ENCODE results near the gene APBA1. TPM values are rescaled to one million over a fixed set of nuclear protein-coding genes. Genes with fewer than 3 reads are reported as not detected.

Gene APBA1
- total RNA-seq, 2 experiments from 2014 or later = 0.47 to 1.4 TPM

DNA sequence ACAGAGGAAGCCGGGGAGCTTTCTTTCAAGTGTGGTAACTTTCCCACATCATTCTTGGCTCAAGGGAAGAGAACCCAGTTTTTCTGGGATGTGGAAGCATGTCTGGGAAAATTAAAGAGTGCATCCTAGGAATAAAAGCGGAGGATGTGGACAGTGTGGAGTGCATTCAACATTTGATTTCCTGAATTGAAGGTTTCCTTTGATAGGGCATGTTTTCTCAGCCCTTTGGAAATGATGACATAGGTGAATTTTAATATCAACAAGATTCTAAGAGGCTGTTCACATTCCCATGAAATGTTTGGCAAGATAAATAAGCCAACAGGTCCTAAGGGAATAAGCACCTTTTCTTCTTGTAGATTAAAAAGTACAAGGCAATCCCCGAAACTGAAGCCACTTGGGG lies 283.6 kb downstream of the APBA1 start:
- CTCF ChIA-PET = no interaction called here
- POLR2A ChIA-PET = no interaction called here
- TF ChIP-seq, protein P1, sequence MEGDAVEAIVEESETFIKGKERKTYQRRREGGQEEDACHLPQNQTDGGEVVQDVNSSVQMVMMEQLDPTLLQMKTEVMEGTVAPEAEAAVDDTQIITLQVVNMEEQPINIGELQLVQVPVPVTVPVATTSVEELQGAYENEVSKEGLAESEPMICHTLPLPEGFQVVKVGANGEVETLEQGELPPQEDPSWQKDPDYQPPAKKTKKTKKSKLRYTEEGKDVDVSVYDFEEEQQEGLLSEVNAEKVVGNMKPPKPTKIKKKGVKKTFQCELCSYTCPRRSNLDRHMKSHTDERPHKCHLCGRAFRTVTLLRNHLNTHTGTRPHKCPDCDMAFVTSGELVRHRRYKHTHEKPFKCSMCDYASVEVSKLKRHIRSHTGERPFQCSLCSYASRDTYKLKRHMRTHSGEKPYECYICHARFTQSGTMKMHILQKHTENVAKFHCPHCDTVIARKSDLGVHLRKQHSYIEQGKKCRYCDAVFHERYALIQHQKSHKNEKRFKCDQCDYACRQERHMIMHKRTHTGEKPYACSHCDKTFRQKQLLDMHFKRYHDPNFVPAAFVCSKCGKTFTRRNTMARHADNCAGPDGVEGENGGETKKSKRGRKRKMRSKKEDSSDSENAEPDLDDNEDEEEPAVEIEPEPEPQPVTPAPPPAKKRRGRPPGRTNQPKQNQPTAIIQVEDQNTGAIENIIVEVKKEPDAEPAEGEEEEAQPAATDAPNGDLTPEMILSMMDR (IDR thresholded peaks at IDR 0.05) = no peak
- no peaks in the 10 kb centered on the region for H3K4me1 ChIP-seq (ENCODE audit: insufficient read depth, low read length)
- Mint-ChIP-seq H3K27ac (no peak overlapping the region), H3K36me3 (ENCODE audit: low read depth) (no peaks in the 10 kb centered on the region), H3K9me3 (no peaks in the 10 kb centered on the region), H3K4me1 (ENCODE audit: low read depth) (no peaks in the 10 kb centered on the region), H3K4me3 (no peak overlapping the region), H3K27me3 (peaks cover 24% of the 10 kb centered on the region)
- no peaks in the 10 kb centered on the region for H3K36me3 ChIP-seq (ENCODE audit: insufficient read depth, low read length)
- H3K27me3 ChIP-seq (ENCODE audit: control insufficient read depth in 1 of 2, insufficient read depth in 2 of 2, low read length in 2 of 2) = no peaks in the 10 kb centered on the region
- ATAC-seq (ENCODE audit: poor library complexity) (no peak), DNase-seq (no peak)
- peaks cover 0 to 3% of the 10 kb centered on the region in 2 experiments for H3K9me3 ChIP-seq (ENCODE audit: control insufficient read depth in 1 of 2, insufficient read depth in 1 of 2, low read length in 2 of 2)
- intact Hi-C loops (cut with DNase I, micrococcal nuclease) = no loop called here
- H3K4me3 ChIP-seq (ENCODE audit: low read length) = no peak overlapping the region
- no peak overlapping the region for H3K27ac ChIP-seq (ENCODE audit: low read depth in 1 of 2, low read length in 2 of 2)

DNA sequence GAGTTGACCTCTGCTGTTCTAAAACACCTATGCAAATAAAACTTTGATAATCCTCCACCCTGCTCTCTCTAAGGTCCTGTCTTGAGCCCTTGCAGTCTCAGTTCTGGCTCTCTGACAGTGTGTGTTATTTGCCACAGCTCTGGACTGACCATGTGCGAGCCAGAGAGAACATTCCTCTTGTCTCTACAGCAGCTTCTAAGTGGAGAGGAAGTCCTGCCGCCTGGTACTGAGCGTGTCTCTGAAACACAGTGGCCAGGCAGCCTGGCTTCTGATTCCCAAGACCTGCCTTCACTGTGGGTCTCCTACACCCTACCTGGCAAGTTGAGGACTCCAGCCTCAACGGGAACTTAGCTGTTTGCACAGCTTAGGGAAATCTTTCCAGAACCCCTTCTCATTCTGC lies 285.5 kb downstream of the APBA1 start:
- Mint-ChIP-seq H3K36me3 (ENCODE audit: low read depth) (no peaks in the 10 kb centered on the region), H3K9me3 (no peaks in the 10 kb centered on the region), H3K27me3 (peaks cover 17% of the 10 kb centered on the region), H3K27ac (no peak overlapping the region), H3K4me3 (no peak overlapping the region), H3K4me1 (ENCODE audit: low read depth) (no peaks in the 10 kb centered on the region)
- H3K4me3 ChIP-seq (ENCODE audit: low read length) = no peak overlapping the region
- CTCF ChIA-PET = no interaction called here
- H3K36me3 ChIP-seq (ENCODE audit: insufficient read depth, low read length) = no peaks in the 10 kb centered on the region
- ATAC-seq (ENCODE audit: poor library complexity) (no peak), DNase-seq (no peak)
- intact Hi-C loops (cut with DNase I, micrococcal nuclease) = no loop called here
- H3K27ac ChIP-seq (ENCODE audit: low read depth in 1 of 2, low read length in 2 of 2) = no peak overlapping the region
- no peaks in the 10 kb centered on the region for H3K4me1 ChIP-seq (ENCODE audit: insufficient read depth, low read length)
- TF ChIP-seq, protein P1 (IDR thresholded peaks at IDR 0.05) = no peak
- no peaks in the 10 kb centered on the region for H3K27me3 ChIP-seq (ENCODE audit: control insufficient read depth in 1 of 2, insufficient read depth in 2 of 2, low read length in 2 of 2)
- POLR2A ChIA-PET = no interaction called here
- H3K9me3 ChIP-seq (ENCODE audit: control insufficient read depth in 1 of 2, insufficient read depth in 1 of 2, low read length in 2 of 2) = peaks cover 0 to 3% of the 10 kb centered on the region in 2 experiments

DNA sequence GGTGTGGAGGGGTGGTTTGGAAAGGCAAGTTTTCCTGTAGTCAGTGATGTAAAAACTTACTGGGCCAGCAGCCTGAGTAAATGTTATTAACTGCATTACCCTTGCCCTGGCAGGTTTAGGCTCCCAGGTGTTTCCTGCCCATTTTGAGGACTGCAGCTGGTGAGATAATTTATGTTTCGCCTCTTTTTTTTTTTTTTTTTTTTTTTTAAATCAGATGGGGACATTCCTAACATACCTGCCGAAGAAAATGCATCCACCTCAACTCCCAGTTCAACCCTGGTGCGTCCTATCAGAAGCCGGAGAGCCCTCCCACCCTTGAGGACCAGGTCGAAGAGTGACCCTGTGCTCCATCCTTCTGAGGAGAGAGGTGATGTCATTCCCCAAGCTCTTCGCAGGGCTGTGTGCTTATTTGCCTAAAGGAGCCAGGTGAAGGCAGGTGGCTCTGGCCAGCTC lies 286.6 kb downstream of the APBA1 start:
- Histone ChIP-seq H3K27me3 (ENCODE audit: control insufficient read depth in 1 of 2, insufficient read depth in 2 of 2, low read length in 2 of 2) (no peaks in the 10 kb centered on the region), H3K4me3 (ENCODE audit: low read length) (no peak overlapping the region), H3K4me1 (ENCODE audit: insufficient read depth, low read length) (no peaks in the 10 kb centered on the region), H3K9me3 (ENCODE audit: control insufficient read depth in 1 of 2, insufficient read depth in 1 of 2, low read length in 2 of 2) (no peaks in the 10 kb centered on the region), H3K36me3 (ENCODE audit: insufficient read depth, low read length) (no peaks in the 10 kb centered on the region), H3K27ac (ENCODE audit: low read depth in 1 of 2, low read length in 2 of 2) (no peak overlapping the region)
- Mint-ChIP-seq H3K4me3 (no peak overlapping the region), H3K36me3 (ENCODE audit: low read depth) (no peaks in the 10 kb centered on the region), H3K27me3 (peaks cover 12% of the 10 kb centered on the region), H3K27ac (no peak overlapping the region), H3K4me1 (ENCODE audit: low read depth) (no peaks in the 10 kb centered on the region), H3K9me3 (no peaks in the 10 kb centered on the region)
- intact Hi-C loops (cut with DNase I, micrococcal nuclease) = no loop called here
- POLR2A ChIA-PET = no interaction called here
- ATAC-seq (ENCODE audit: poor library complexity) (no peak), DNase-seq (no peak)
- TF ChIP-seq, protein P1 (IDR thresholded peaks at IDR 0.05) = no peak
- CTCF ChIA-PET = interaction anchor here (0.7 kb wide), 1 partner anchor 38 kb away, joined by 6 read pairs; no protein-coding TSS in a partner anchor

Data from CD4-positive, alpha-beta T cell (primary cell).